ENCODE results near the gene RBMS2.

The RBMS2 gene

GRCh38 chr12:56487448-56488040, 34.1 kb upstream of the RBMS2 start (continued):
- TF ChIP-seq, protein P1, sequence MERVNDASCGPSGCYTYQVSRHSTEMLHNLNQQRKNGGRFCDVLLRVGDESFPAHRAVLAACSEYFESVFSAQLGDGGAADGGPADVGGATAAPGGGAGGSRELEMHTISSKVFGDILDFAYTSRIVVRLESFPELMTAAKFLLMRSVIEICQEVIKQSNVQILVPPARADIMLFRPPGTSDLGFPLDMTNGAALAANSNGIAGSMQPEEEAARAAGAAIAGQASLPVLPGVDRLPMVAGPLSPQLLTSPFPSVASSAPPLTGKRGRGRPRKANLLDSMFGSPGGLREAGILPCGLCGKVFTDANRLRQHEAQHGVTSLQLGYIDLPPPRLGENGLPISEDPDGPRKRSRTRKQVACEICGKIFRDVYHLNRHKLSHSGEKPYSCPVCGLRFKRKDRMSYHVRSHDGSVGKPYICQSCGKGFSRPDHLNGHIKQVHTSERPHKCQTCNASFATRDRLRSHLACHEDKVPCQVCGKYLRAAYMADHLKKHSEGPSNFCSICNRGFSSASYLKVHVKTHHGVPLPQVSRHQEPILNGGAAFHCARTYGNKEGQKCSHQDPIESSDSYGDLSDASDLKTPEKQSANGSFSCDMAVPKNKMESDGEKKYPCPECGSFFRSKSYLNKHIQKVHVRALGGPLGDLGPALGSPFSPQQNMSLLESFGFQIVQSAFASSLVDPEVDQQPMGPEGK (tag by site-specific recombination; IDR thresholded peaks at IDR 0.05) = peak; percentile 95
- TF ChIP-seq YY1 (tag by site-specific recombination; IDR thresholded peaks at IDR 0.05) = no peak
- TF ChIP-seq SP7 (tag by site-specific recombination; IDR thresholded peaks at IDR 0.05) = peak; percentile 75; the same call in 1 of the 2 replicates
- 0 out of 2 replicates have a peak, but pooled peaks have one; percentile 20 for TF ChIP-seq MYNN (tag by site-specific recombination; IDR thresholded peaks at IDR 0.05; ENCODE audit: borderline replicate concordance)
- TF ChIP-seq ZFP37 (tag by site-specific recombination; IDR thresholded peaks at IDR 0.05) = peak; percentile 84
- peak; percentile 74 for TF ChIP-seq ZBTB26 (tag by site-specific recombination; optimal IDR thresholded peaks at IDR 0.05)
- TF ChIP-seq ZNF660 (tag by site-specific recombination; IDR thresholded peaks at IDR 0.05) = 0 out of 2 replicates have a peak, but pooled peaks have one; percentile 3
- peak; percentile 98 for TF ChIP-seq ZBTB17 (tag by site-specific recombination; IDR thresholded peaks at IDR 0.05)
- 0 out of 2 replicates have a peak, but pooled peaks have one; percentile 21 for TF ChIP-seq ZNF561 (tag by site-specific recombination; IDR thresholded peaks at IDR 0.05; ENCODE audit: borderline replicate concordance)
- TF ChIP-seq ZSCAN4 (tag by site-specific recombination; IDR thresholded peaks at IDR 0.05) = 0 out of 2 replicates have a peak, but pooled peaks have one; percentile 24
- TF ChIP-seq ZSCAN16 (tag by site-specific recombination; IDR thresholded peaks at IDR 0.05) = peak; percentile 9; the same call in 1 of the 2 replicates
- TF ChIP-seq, protein P2, sequence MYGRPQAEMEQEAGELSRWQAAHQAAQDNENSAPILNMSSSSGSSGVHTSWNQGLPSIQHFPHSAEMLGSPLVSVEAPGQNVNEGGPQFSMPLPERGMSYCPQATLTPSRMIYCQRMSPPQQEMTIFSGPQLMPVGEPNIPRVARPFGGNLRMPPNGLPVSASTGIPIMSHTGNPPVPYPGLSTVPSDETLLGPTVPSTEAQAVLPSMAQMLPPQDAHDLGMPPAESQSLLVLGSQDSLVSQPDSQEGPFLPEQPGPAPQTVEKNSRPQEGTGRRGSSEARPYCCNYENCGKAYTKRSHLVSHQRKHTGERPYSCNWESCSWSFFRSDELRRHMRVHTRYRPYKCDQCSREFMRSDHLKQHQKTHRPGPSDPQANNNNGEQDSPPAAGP (tag by site-specific recombination; IDR thresholded peaks at IDR 0.05) = peak; percentile 47; the same call in 1 of the 2 replicates
- TF ChIP-seq ZNF513 (tag by site-specific recombination; IDR thresholded peaks at IDR 0.05) = no peak
- 0 out of 2 replicates have a peak, but pooled peaks have one; percentile 12 for TF ChIP-seq ZNF692 (tag by site-specific recombination; IDR thresholded peaks at IDR 0.05)
- peak; percentile 57; the same call in 1 of the 2 replicates for TF ChIP-seq SCRT2 (tag by site-specific recombination; IDR thresholded peaks at IDR 0.05)
- TF ChIP-seq ZNF596 (tag by site-specific recombination; IDR thresholded peaks at IDR 0.05) = no peak
- peak; percentile 93 for TF ChIP-seq ZNF501 (tag by site-specific recombination; IDR thresholded peaks at IDR 0.05)

Data from HEK293 (cell line).